ENCODE results near the gene LAMC1.

- TF ChIP-seq POLR2A (IDR thresholded peaks at IDR 0.05) = no peak
- TF ChIP-seq, protein P1, sequence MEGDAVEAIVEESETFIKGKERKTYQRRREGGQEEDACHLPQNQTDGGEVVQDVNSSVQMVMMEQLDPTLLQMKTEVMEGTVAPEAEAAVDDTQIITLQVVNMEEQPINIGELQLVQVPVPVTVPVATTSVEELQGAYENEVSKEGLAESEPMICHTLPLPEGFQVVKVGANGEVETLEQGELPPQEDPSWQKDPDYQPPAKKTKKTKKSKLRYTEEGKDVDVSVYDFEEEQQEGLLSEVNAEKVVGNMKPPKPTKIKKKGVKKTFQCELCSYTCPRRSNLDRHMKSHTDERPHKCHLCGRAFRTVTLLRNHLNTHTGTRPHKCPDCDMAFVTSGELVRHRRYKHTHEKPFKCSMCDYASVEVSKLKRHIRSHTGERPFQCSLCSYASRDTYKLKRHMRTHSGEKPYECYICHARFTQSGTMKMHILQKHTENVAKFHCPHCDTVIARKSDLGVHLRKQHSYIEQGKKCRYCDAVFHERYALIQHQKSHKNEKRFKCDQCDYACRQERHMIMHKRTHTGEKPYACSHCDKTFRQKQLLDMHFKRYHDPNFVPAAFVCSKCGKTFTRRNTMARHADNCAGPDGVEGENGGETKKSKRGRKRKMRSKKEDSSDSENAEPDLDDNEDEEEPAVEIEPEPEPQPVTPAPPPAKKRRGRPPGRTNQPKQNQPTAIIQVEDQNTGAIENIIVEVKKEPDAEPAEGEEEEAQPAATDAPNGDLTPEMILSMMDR (IDR thresholded peaks at IDR 0.05) = no peak
These were observed 75.1 kb downstream of the LAMC1 start for GRCh38 chr1:183098317-183098716.

Measured in body of pancreas (tissue), 4 donors.